ENCODE measurements around the gene RSPH1. TPM values are rescaled to one million over a fixed set of nuclear protein-coding genes. Genes with fewer than 3 reads are reported as not detected.

Gene RSPH1
- total RNA-seq, 2 experiments from 2014 or later: not detected

DNA sequence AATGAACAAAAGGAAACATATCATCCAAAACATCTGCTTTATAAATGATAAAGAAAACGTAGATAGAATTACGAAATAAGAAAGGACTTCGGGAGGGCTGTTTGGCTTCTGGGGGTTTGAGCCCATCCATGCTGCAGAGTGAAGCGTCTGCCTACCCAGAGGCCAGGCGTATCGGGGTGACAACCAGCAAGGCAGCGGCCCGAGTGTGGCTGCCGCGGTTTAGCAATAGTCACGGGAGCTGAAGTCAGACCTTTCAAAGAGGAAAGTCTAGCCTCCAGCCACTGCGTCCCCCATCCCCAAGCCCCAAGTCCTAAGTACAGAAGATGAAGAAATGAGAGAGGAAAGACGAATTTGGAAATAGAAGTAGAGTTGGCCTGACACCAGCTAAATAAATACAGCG lies 26.2 kb upstream of the RSPH1 start:
- Mint-ChIP-seq H3K27ac (no peak overlapping the region), H3K36me3 (ENCODE audit: low read depth) (peaks cover 45% of the 10 kb centered on the region), H3K9me3 (no peaks in the 10 kb centered on the region), H3K4me1 (ENCODE audit: low read depth) (peaks cover 35% of the 10 kb centered on the region), H3K27me3 (no peaks in the 10 kb centered on the region), H3K4me3 (no peak overlapping the region)
- intact Hi-C loops (cut with micrococcal nuclease): no loop called here
- ChIA-PET CTCF (interaction anchor here (0.9 to 1.7 kb wide), 2 partner anchors 71 to 288 kb away, joined by 3 to 4 read pairs; no protein-coding TSS in a partner anchor), POLR2A (interaction anchor here (0.7 to 1.6 kb wide), 2 partner anchors 8 to 31 kb away, joined by 3 to 4 read pairs; no protein-coding TSS in a partner anchor)
- DNase-seq (no peak), ATAC-seq (no peak)
- TF ChIP-seq, protein P1, sequence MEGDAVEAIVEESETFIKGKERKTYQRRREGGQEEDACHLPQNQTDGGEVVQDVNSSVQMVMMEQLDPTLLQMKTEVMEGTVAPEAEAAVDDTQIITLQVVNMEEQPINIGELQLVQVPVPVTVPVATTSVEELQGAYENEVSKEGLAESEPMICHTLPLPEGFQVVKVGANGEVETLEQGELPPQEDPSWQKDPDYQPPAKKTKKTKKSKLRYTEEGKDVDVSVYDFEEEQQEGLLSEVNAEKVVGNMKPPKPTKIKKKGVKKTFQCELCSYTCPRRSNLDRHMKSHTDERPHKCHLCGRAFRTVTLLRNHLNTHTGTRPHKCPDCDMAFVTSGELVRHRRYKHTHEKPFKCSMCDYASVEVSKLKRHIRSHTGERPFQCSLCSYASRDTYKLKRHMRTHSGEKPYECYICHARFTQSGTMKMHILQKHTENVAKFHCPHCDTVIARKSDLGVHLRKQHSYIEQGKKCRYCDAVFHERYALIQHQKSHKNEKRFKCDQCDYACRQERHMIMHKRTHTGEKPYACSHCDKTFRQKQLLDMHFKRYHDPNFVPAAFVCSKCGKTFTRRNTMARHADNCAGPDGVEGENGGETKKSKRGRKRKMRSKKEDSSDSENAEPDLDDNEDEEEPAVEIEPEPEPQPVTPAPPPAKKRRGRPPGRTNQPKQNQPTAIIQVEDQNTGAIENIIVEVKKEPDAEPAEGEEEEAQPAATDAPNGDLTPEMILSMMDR (IDR thresholded peaks at IDR 0.05): no peak

DNA sequence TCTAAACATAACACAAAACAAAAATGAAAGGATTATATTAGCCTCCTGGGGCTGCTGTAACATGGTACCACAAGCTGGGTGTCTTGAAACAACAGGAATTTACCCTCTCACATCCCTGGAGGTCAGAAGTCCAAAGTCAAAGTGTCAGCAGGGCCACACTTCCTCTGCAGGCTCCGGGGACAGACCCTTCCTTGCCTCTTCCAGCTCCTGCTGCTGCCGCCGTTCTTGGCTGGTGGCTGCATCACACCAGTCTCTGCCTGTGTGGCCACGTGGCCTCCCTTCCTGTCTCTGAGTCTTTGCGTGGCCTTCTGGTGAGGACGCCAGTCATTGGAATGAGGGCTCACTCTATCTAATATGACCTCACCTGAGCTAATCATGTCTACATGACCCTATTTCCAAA lies 25.8 kb upstream of the RSPH1 start:
- DNase-seq (no peak), ATAC-seq (no peak)
- Mint-ChIP-seq H3K27ac (no peak overlapping the region), H3K4me1 (ENCODE audit: low read depth) (peaks cover 35% of the 10 kb centered on the region), H3K27me3 (no peaks in the 10 kb centered on the region), H3K4me3 (no peak overlapping the region), H3K36me3 (ENCODE audit: low read depth) (peaks cover 47% of the 10 kb centered on the region), H3K9me3 (no peaks in the 10 kb centered on the region)
- intact Hi-C loops (cut with micrococcal nuclease): no loop called here
- TF ChIP-seq, protein P1 (IDR thresholded peaks at IDR 0.05): no peak
- POLR2A ChIA-PET: no interaction called here
- CTCF ChIA-PET: interaction anchor here (0.9 to 1.7 kb wide), 2 partner anchors 71 to 288 kb away, joined by 3 to 4 read pairs; no protein-coding TSS in a partner anchor

DNA sequence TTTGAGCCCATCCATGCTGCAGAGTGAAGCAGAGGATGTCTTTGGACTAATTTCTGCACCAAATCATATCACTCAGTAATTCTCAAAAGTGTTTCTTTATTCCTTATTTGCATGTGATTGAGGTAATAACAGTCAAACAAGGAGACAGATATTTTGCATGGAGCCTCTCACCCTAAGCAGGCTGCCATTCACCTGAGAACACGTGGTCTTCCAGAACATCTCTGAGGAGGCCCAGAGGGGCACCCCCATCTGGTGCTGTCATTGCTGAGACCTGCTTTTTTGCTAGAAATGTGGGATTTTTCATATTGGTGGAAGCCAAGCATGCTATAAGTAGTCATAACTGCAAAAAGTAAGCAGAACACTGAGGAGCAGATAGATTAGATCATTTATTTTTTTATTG lies 25.4 kb upstream of the RSPH1 start:
- ChIA-PET POLR2A (no interaction called here), CTCF (interaction anchor here (1.7 kb wide), 1 partner anchor 72 kb away, joined by 4 read pairs; no protein-coding TSS in a partner anchor)
- no peak for DNase-seq
- no peak for ATAC-seq
- Mint-ChIP-seq H3K36me3 (ENCODE audit: low read depth) (peaks cover 47% of the 10 kb centered on the region), H3K4me3 (no peak overlapping the region), H3K27me3 (no peaks in the 10 kb centered on the region), H3K9me3 (no peaks in the 10 kb centered on the region), H3K4me1 (ENCODE audit: low read depth) (peaks cover 32% of the 10 kb centered on the region), H3K27ac (no peak overlapping the region)
- intact Hi-C loops (cut with micrococcal nuclease): no loop called here
- TF ChIP-seq, protein P1 (IDR thresholded peaks at IDR 0.05): no peak

DNA sequence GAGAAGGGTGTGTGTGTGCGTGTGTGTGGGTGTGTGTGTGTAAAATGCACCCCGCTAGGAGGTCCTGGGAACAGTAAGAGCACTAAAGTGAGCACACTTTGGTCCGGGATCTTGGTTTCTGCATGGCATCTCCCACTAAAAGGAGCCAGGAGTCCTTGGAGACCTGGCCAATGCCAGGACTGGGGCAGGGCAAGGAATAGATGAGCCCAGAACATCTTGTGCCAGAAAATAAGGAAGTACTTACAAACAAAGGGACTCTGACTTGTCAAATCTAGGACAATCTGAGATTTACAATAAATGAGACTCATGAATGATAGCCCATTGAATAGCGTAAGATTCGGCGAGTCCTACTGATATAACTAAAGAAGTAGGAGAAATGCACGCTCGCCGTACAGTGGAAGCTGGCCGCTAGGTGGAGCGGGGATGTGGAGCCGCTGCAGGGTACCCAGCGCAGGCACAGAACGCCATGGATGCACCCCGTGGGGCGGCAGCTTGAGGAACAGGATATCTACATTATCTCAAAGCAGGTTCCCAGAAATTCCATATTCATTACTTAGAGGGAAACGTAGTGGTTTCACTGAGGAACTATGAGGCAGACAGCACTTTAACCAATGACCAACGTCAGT lies 24.7 kb upstream of the RSPH1 start:
- Mint-ChIP-seq H3K4me3 (no peak overlapping the region), H3K36me3 (ENCODE audit: low read depth) (peaks cover 42% of the 10 kb centered on the region)
- CTCF ChIA-PET: no interaction called here

DNA sequence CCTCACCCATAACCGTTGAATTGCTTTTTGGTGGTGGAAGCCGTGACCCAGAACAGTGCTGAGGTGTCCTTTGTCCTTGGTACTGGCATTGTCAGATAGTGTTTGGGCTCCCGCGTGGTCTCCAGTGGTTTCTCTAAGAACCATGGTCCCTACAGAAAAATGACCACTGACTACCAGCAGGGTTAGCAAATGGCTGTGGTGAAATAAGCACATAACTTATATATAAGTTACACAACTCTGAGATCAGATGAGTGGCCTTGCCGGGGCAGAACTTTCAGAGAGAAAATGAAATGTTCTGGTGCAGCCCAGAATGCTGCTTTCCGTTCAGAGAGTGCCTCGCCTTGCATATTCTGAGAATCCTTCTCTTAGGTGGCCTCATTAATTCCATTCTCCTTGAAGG lies 22.6 kb upstream of the RSPH1 start:
- CTCF ChIA-PET: no interaction called here
- Mint-ChIP-seq H3K9me3 (no peaks in the 10 kb centered on the region), H3K36me3 (ENCODE audit: low read depth) (peaks cover 35% of the 10 kb centered on the region), H3K4me3 (no peak overlapping the region), H3K27me3 (no peaks in the 10 kb centered on the region), H3K4me1 (ENCODE audit: low read depth) (peaks cover 20% of the 10 kb centered on the region), H3K27ac (no peak overlapping the region)
- no peak for DNase-seq
- POLR2A ChIA-PET: no interaction called here
- ATAC-seq: no peak
- intact Hi-C loops (cut with micrococcal nuclease): no loop called here
- TF ChIP-seq, protein P1 (IDR thresholded peaks at IDR 0.05): no peak

More for the DNA sequence above, 24.7 kb upstream of the RSPH1 start:
- H3K9me3 Mint-ChIP-seq: no peaks in the 10 kb centered on the region
- TF ChIP-seq, protein P1 (IDR thresholded peaks at IDR 0.05): no peak
- ATAC-seq (no peak), DNase-seq (no peak)
- no peaks in the 10 kb centered on the region for H3K27me3 Mint-ChIP-seq
- H3K27ac Mint-ChIP-seq: no peak overlapping the region
- intact Hi-C loops (cut with micrococcal nuclease): no loop called here
- H3K4me1 Mint-ChIP-seq (ENCODE audit: low read depth): peaks cover 29% of the 10 kb centered on the region
- POLR2A ChIA-PET: no interaction called here

All from activated CD8-positive, alpha-beta T cell treated with anti-CD3 and anti-CD28 coated beads for 36 hours (primary cell).